ENCODE measurements around the gene NPPC. TPM values are rescaled to one million over a fixed set of nuclear protein-coding genes. Genes with fewer than 3 reads are reported as not detected.

Gene NPPC
- total RNA-seq, 1 donor: not detected

- no peaks in the 10 kb centered on the region for H3K36me3 ChIP-seq (ENCODE audit: insufficient read depth, low read length)
- peak; percentile 46 for DNase-seq (ENCODE audit: insufficient read length, low spot score, missing footprints)
- TF ChIP-seq, protein P1, sequence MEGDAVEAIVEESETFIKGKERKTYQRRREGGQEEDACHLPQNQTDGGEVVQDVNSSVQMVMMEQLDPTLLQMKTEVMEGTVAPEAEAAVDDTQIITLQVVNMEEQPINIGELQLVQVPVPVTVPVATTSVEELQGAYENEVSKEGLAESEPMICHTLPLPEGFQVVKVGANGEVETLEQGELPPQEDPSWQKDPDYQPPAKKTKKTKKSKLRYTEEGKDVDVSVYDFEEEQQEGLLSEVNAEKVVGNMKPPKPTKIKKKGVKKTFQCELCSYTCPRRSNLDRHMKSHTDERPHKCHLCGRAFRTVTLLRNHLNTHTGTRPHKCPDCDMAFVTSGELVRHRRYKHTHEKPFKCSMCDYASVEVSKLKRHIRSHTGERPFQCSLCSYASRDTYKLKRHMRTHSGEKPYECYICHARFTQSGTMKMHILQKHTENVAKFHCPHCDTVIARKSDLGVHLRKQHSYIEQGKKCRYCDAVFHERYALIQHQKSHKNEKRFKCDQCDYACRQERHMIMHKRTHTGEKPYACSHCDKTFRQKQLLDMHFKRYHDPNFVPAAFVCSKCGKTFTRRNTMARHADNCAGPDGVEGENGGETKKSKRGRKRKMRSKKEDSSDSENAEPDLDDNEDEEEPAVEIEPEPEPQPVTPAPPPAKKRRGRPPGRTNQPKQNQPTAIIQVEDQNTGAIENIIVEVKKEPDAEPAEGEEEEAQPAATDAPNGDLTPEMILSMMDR (IDR thresholded peaks at IDR 0.05; ENCODE audit: extremely low read depth, low read depth, low read length): no peak
Measured at GRCh38 chr2:231935207-231935524, 9.0 kb upstream of the NPPC start.

DNA sequence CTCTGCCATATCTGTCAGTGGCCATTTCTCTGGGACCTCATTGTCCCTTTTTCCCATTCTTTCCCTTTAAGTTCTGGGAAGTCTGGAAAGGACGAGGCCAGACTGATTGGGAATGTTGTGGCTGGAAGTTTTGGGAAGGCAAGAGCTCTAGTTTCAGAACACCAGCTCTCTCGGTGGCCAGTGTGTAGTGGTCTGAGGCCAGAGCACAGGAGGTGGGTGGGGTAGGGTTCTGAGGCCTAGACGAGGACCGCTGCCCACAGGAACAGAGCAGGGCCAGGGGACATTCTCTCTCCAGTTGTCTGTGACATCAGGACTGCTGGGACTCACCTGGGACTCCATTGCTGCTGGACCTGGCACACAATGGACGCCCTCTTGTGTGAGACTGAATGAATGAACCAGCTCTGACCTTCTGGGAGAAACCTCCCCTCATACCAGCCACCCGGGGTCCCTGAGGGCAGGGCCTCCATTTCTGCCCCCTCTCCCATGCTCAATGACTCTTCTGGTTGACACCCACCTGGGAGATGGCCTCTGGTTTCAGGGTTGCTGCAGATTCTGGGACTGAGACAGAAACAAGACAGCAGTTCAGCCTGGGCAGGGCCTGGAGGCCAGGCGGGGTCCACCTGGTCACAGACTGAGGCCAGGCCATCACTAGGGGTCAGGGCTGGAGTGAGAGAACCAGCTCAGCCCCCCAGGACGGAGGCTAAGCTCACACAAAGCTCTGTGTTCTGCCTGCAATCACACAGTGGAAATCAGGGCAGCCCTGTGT, 8.4 kb upstream of the NPPC start:
- peak; percentile 72 for DNase-seq (ENCODE audit: insufficient read length, low spot score, missing footprints)
- Histone ChIP-seq H3K79me2 (ENCODE audit: insufficient read depth, low read length) (no peaks in the 10 kb centered on the region), H3K9me3 (ENCODE audit: low read depth, low read length) (no peaks in the 10 kb centered on the region), H4K20me1 (ENCODE audit: insufficient read depth, low read length) (no peaks in the 10 kb centered on the region), H3K27ac (ENCODE audit: low read depth, low read length) (no peak overlapping the region), H3K4me3 (ENCODE audit: insufficient read depth, low read length) (no peak overlapping the region), H3K27me3 (ENCODE audit: insufficient read depth, low read length) (peaks cover 27% of the 10 kb centered on the region), H2AFZ (ENCODE audit: low read length) (no peak overlapping the region), H3K36me3 (ENCODE audit: insufficient read depth, low read length) (no peaks in the 10 kb centered on the region), H3K4me1 (ENCODE audit: insufficient read depth, low read length) (no peaks in the 10 kb centered on the region), H3K4me2 (ENCODE audit: insufficient read depth, low read length) (no peak overlapping the region)
- TF ChIP-seq, protein P1 (IDR thresholded peaks at IDR 0.05; ENCODE audit: extremely low read depth, low read depth, low read length): no peak

More at GRCh38 chr2:231935207-231935524, 9.0 kb upstream of the NPPC start:
- Histone ChIP-seq H3K27ac (ENCODE audit: low read depth, low read length) (no peak overlapping the region), H3K4me2 (ENCODE audit: insufficient read depth, low read length) (no peak overlapping the region), H3K4me3 (ENCODE audit: insufficient read depth, low read length) (no peak overlapping the region), H3K27me3 (ENCODE audit: insufficient read depth, low read length) (peaks cover 21% of the 10 kb centered on the region), H3K9me3 (ENCODE audit: low read depth, low read length) (no peaks in the 10 kb centered on the region), H2AFZ (ENCODE audit: low read length) (no peak overlapping the region), H3K79me2 (ENCODE audit: insufficient read depth, low read length) (no peaks in the 10 kb centered on the region), H3K4me1 (ENCODE audit: insufficient read depth, low read length) (no peaks in the 10 kb centered on the region), H4K20me1 (ENCODE audit: insufficient read depth, low read length) (no peaks in the 10 kb centered on the region)

DNA sequence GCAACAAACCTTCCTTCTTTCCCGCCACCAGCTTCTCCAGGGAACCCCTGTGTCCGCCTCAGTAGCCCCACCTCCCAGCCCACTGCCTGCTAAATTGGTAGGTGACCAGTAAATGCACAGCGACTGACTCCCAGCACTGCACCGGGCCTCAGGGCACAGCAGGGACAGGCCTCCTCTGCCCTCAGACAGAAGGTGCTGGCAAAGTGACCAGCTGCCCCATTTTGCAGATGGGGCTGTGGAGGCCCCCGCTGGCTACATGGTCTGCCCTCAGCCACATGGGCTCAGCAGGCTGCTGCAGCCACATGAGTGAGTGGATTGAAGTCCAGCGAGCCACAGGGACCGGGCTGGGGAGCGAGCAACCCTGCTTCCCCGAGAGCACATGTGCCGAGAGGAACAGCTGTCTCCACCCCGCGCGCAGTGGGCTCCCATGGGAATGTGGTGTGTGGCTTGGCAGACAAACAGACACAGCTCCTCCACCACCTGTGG, 7.8 kb upstream of the NPPC start:
- no peaks in the 10 kb centered on the region for H3K36me3 ChIP-seq (ENCODE audit: insufficient read depth, low read length)
- H3K4me1 ChIP-seq (ENCODE audit: insufficient read depth, low read length): no peaks in the 10 kb centered on the region
- peak; percentile 67 for DNase-seq (ENCODE audit: insufficient read length, low spot score, missing footprints)
- no peaks in the 10 kb centered on the region for H4K20me1 ChIP-seq (ENCODE audit: insufficient read depth, low read length)
- TF ChIP-seq, protein P1 (IDR thresholded peaks at IDR 0.05; ENCODE audit: extremely low read depth, low read depth, low read length): no peak
- H3K27me3 ChIP-seq (ENCODE audit: insufficient read depth, low read length): peaks cover 32% of the 10 kb centered on the region
- no peak overlapping the region for H3K27ac ChIP-seq (ENCODE audit: low read depth, low read length)
- H3K9me3 ChIP-seq (ENCODE audit: low read depth, low read length): no peaks in the 10 kb centered on the region
- no peaks in the 10 kb centered on the region for H3K79me2 ChIP-seq (ENCODE audit: insufficient read depth, low read length)
- H3K4me2 ChIP-seq (ENCODE audit: insufficient read depth, low read length): no peak overlapping the region
- no peak overlapping the region for H2AFZ ChIP-seq (ENCODE audit: low read length)
- H3K4me3 ChIP-seq (ENCODE audit: insufficient read depth, low read length): no peak overlapping the region

DNA sequence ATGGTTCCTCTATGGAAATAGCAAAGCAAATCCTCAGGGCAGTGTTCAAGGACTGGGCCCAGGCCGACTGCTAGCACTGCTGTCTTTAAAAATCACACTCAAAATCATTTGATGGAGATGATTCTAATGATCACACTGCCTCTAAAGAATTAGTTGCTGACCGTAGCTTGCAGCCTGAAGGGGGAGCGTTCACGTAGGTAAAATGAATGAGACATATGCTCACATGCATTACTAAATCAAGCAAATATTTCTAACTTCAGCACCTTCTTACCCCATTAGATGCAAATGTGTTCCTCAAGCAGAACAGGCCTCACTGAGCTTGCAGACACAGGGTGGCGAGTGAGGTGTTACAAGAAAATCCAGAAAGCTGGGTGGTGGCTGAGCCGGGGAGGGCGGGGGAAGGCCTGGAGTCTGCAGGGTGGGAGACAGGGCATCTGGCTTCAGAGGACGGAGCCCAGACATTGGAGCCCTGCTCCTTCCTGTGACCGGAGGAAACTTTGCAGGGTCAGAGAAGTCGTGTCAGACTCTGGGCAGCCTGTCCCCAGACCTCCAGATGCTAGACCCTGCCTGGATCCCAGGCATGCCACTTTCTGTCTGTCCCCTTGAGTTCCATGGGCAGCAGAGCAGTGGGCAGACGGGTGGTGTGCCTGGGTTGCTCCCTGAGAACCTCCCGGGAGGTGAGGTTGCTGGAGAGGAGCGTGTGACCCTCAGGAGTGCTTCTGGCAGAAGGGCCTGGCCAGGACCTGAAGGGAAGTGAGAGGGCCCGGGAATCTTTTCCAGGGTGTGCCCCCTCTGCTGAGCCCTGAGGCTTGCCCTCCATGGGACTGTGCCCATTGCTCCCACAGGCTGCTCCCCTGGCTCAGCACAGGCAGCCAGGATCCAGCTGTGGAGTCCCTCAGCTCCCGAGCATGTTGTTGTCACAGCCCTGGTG, 7.1 kb upstream of the NPPC start:
- Histone ChIP-seq H2AFZ (ENCODE audit: low read length) (no peak overlapping the region), H3K36me3 (ENCODE audit: insufficient read depth, low read length) (no peaks in the 10 kb centered on the region), H3K79me2 (ENCODE audit: insufficient read depth, low read length) (no peaks in the 10 kb centered on the region), H3K4me3 (ENCODE audit: insufficient read depth, low read length) (no peak overlapping the region), H4K20me1 (ENCODE audit: insufficient read depth, low read length) (no peaks in the 10 kb centered on the region), H3K9me3 (ENCODE audit: low read depth, low read length) (no peaks in the 10 kb centered on the region), H3K27me3 (ENCODE audit: insufficient read depth, low read length) (peaks cover 39% of the 10 kb centered on the region), H3K4me2 (ENCODE audit: insufficient read depth, low read length) (no peak overlapping the region), H3K4me1 (ENCODE audit: insufficient read depth, low read length) (no peaks in the 10 kb centered on the region), H3K27ac (ENCODE audit: low read depth, low read length) (no peak overlapping the region)
- TF ChIP-seq, protein P1 (IDR thresholded peaks at IDR 0.05; ENCODE audit: extremely low read depth, low read depth, low read length): no peak
- DNase-seq (ENCODE audit: insufficient read length, low spot score, missing footprints): peak; percentile 62
